SH-SY5Y (cell line): ENCODE measurements around the gene SNTG2.

Experiments
- GATA2 ChIP-seq: IDR thresholded peaks from 2 replicates; pipeline ENCODE4 v1.6.1; 2011; ENCODE audit warnings: mild to moderate bottlenecking, low read depth, low read length
- GATA3 ChIP-seq: IDR thresholded peaks from 2 replicates; pipeline ENCODE4 v1.6.1; 2011; ENCODE audit warnings: low read depth, mild to moderate bottlenecking, low read length, moderate library complexity

DNA sequence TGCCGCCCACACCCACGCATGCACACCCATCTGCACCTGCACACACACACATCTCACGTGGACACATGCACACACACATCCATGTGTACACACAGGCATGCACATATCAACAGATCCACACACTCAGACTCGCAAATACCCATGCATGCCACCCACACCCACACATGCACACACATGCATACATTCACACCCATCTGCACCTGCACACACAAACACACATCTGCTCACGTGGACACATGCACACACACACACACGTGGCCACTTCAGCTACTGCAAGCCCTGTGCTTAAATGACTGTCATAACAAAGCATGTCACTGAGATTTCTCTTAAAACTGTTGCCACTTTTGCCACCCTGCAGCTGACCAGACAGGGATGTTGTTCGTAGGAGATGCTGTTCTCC lies 186.6 kb downstream of the SNTG2 start:
- TF ChIP-seq GATA2 (no peak), GATA3 (no peak)
